Spleen (tissue), 11 donors: ENCODE measurements around the gene RAPGEF4. TPM values are rescaled to one million over a fixed set of nuclear protein-coding genes. Genes with fewer than 3 reads are reported as not detected.

Experiments
- DNase-seq: peaks from one replicate; pipeline ENCODE4 v3.0.0-alpha.2; 2020
- H3K27ac ChIP-seq, 8 donors: fragments of 200-600 bp; sonication (generic) in 7 of 8; 1 replicate in 4 of 8; 2 replicates in 4 of 8; pipeline versions ENCODE4 v1.5.0 to v1.8.0; 2016 to 2021; ENCODE audit warnings: inconsistent platforms in 4 of 8, mild to moderate bottlenecking in 4 of 8, moderate library complexity in 1 of 8
- H3K27me3 ChIP-seq, 7 donors: fragments of 200-600 bp; sonication (generic) in 6 of 7; replicated peaks in 1 of 7; 1 replicate in 4 of 7; 2 replicates in 3 of 7; pipeline versions ENCODE4 v1.5.0 to v1.8.0; 2016 to 2021; ENCODE audit warnings: inconsistent platforms in 3 of 7, mild to moderate bottlenecking in 1 of 7
- H3K36me3 ChIP-seq, 6 donors: fragments of 200-600 bp; sonication (generic) in 5 of 6; 1 replicate in 4 of 6; 2 replicates in 2 of 6; pipeline versions ENCODE4 v1.5.0 to v1.8.0; 2016 to 2021; ENCODE audit warnings: inconsistent platforms in 2 of 6
- H3K4me1 ChIP-seq, 6 donors: fragments of 200-600 bp; sonication (generic) in 5 of 6; 1 replicate in 3 of 6; 2 replicates in 3 of 6; pipeline versions ENCODE4 v1.5.0 to v1.8.0; 2016 to 2021; ENCODE audit warnings: inconsistent platforms in 3 of 6
- H3K4me3 ChIP-seq, 8 donors: fragments of 200-600 bp; sonication (generic) in 7 of 8; 1 replicate in 4 of 8; 2 replicates in 4 of 8; pipeline versions ENCODE4 v1.5.0 to v1.8.0; 2016 to 2021; ENCODE audit warnings: inconsistent platforms in 4 of 8, mild to moderate bottlenecking in 4 of 8, moderate library complexity in 2 of 8
- H3K9me3 ChIP-seq, 8 donors: fragments of 200-600 bp; sonication (generic) in 7 of 8; 1 replicate in 4 of 8; 2 replicates in 4 of 8; pipeline versions ENCODE4 v1.5.0 to v1.8.0; 2016 to 2021; ENCODE audit warnings: inconsistent platforms in 4 of 8
- CTCF ChIP-seq, 11 experiments: fragments of 200-600 bp in 7 of 11; fragments of 450-650 bp in 4 of 11; sonication (generic) in 4 of 11; IDR thresholded peaks in 8 of 11; conservative IDR thresholded peaks in 3 of 11; 1 replicate in 7 of 11; 2 replicates in 4 of 11; pipeline versions ENCODE4 v1.4.0 to v1.8.0; 2016 to 2021; ENCODE audit warnings: antibody characterized with exemption in 11 of 11, inconsistent platforms in 4 of 11, mild to moderate bottlenecking in 1 of 11
- POLR2A ChIP-seq, 3 donors: fragments of 450-650 bp; IDR thresholded peaks; one replicate each; pipeline ENCODE4 v1.5.1; 2017; ENCODE audit warnings: antibody characterized with exemption in 3 of 3, mild to moderate bottlenecking in 1 of 3
- POLR2AphosphoS5 ChIP-seq, 3 donors: sonication (generic); formaldehyde crosslinking; IDR thresholded peaks; one replicate each; pipeline ENCODE4 v1.5.1; 2017; ENCODE audit warnings: antibody characterized with exemption in 3 of 3
- WGBS, 5 donors: extraction: QIAGEN DNeasy Blood & Tissue Kit in 3 of 5; methylation state at CpG; one replicate each; pipeline versions ENCODE4 v1.1.5 to v1.1.7; 2013 to 2018; 5-methylcytosine and 5-hydroxymethylcytosine counted together
- intact Hi-C: fragments of 100-400 bp; cut with DNase I; formaldehyde crosslinking; loops from one replicate; pipeline ENCODE4 v1.15.0; 2023; ENCODE audit warnings: low total_unique reads
- polyA plus RNA-seq, 3 donors: library from polyadenylated mRNA; stranded (reverse); fragments of 200-250 nt; gene quantifications; one replicate each; pipeline ENCODE4 v1.2.1, GENCODE V29; 2013
- total RNA-seq, 7 donors: library from RNA; depleted of rRNA in 3 of 7; stranded (reverse); fragments of >200 nt in 3 of 7; fragmentation: NEBNext Ultra II Directional in 4 of 7; extraction: Animal tissue kit (Norgen Biotek cat#: 25700) in 4 of 7; gene quantifications; one replicate each; pipeline versions ENCODE4 v1.1.0 to v1.2.1, GENCODE V29; 2016 to 2021
- donor health status: healthy with polysubstance abuse.
- donor health status: DM: no; HTN: no; CAD: no; lungs with moderate emphysema.
- donor health status: DM: no; HTN: no; CAD: no.
- donor health status: Bipolar disorder and iron deficiency.
- donor health status: healthy.
- donor health status: DM: no; HTN: no; CAD: no.
- donor health status: DM: yes; HTN: yes; CAD: no.

Gene RAPGEF4
- total and polyA plus RNA-seq, 10 donors, result 0.52 to 11.0 (median 1.9) TPM

DNA sequence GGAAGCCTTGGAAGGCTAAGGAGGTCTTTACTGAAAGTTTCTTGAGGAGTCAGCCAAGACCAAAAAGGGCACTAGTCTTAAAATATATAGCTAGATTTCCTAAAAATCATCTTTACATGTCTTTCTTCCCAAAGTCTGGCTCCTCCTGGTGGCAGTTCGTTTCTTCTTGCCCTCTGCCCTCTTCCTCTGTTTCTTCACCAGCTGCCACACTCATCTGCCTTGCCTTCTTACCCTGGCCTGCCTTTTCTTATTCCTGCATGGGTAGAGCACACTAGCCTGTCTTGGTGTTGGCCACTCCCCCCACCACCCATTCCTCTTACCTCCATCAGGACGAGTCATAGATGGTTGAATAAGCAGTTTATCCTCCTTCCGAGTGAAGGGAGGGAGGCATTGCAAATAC is 129.8 kb downstream of the RAPGEF4 start:
- intact Hi-C loops, result no loop called here
- no peak overlapping the region for H3K27ac ChIP-seq
- H3K27me3 ChIP-seq, result peaks cover 0 to 18% (median 0%) of the 10 kb centered on the region in 7 donors

GRCh38 chr2:172869861-172870260 is 134.2 kb downstream of the RAPGEF4 start:
- H3K27ac ChIP-seq, result no peak overlapping the region
- H3K4me3 ChIP-seq, result no peak overlapping the region
- no peak for TF ChIP-seq POLR2A (IDR thresholded peaks at IDR 0.05)
- no peak for TF ChIP-seq CTCF (IDR thresholded peaks at IDR 0.05 in 8 of 11, conservative IDR thresholded peaks at IDR 0.05 in 3 of 11)
- no peak for TF ChIP-seq POLR2AphosphoS5 (IDR thresholded peaks at IDR 0.05)
- H3K9me3 ChIP-seq, result no peaks in the 10 kb centered on the region
- 84 to 95% (median 94%) methylated on average over 5 of the region's 5 CpGs for WGBS, 5 donors
- no peak for DNase-seq
- H3K4me1 ChIP-seq, result no peaks in the 10 kb centered on the region
- no peaks in the 10 kb centered on the region for H3K36me3 ChIP-seq
- intact Hi-C loops, result no loop called here
- H3K27me3 ChIP-seq, result no peaks in the 10 kb centered on the region

More for the DNA sequence above, 129.8 kb downstream of the RAPGEF4 start:
- no peak for TF ChIP-seq POLR2AphosphoS5 (IDR thresholded peaks at IDR 0.05)
- no peak for TF ChIP-seq CTCF (IDR thresholded peaks at IDR 0.05 in 8 of 11, conservative IDR thresholded peaks at IDR 0.05 in 3 of 11)
- no peak for TF ChIP-seq POLR2A (IDR thresholded peaks at IDR 0.05)
- DNase-seq, result no peak
- H3K4me1 ChIP-seq, result peaks cover 0 to 6% (median 2%) of the 10 kb centered on the region in 6 donors
- 68 to 81% (median 74%) methylated on average over 3 of the region's 3 CpGs for WGBS, 5 donors
- no peak overlapping the region for H3K4me3 ChIP-seq
- H3K9me3 ChIP-seq, result no peaks in the 10 kb centered on the region
- H3K36me3 ChIP-seq, result no peaks in the 10 kb centered on the region

GRCh38 chr2:172870396-172870795 is 134.8 kb downstream of the RAPGEF4 start:
- intact Hi-C loops, result no loop called here
- 85 to 97% (median 92%) methylated on average over 2 of the region's 2 CpGs for WGBS, 5 donors
- Histone ChIP-seq H3K4me1 (no peaks in the 10 kb centered on the region), H3K36me3 (no peaks in the 10 kb centered on the region), H3K4me3 (no peak overlapping the region), H3K27ac (no peak overlapping the region), H3K27me3 (no peaks in the 10 kb centered on the region), H3K9me3 (no peaks in the 10 kb centered on the region)
- TF ChIP-seq POLR2A (IDR thresholded peaks at IDR 0.05) (no peak), CTCF (IDR thresholded peaks at IDR 0.05 in 8 of 11, conservative IDR thresholded peaks at IDR 0.05 in 3 of 11) (no peak), POLR2AphosphoS5 (IDR thresholded peaks at IDR 0.05) (no peak)
- DNase-seq, result no peak

GRCh38 chr2:172877826-172878225 is 142.2 kb downstream of the RAPGEF4 start:
- no peaks in the 10 kb centered on the region for H3K4me1 ChIP-seq
- intact Hi-C loops, result no loop called here
- H3K27me3 ChIP-seq, result peaks cover 0 to 17% (median 0%) of the 10 kb centered on the region in 7 donors
- no peak for DNase-seq
- H3K27ac ChIP-seq, result no peak overlapping the region
- no peaks in the 10 kb centered on the region for H3K9me3 ChIP-seq
- no peaks in the 10 kb centered on the region for H3K36me3 ChIP-seq
- 69 to 80% (median 74%) methylated on average over 2 of the region's 2 CpGs for WGBS, 5 donors
- TF ChIP-seq POLR2A (IDR thresholded peaks at IDR 0.05) (no peak), POLR2AphosphoS5 (IDR thresholded peaks at IDR 0.05) (no peak), CTCF (IDR thresholded peaks at IDR 0.05 in 8 of 11, conservative IDR thresholded peaks at IDR 0.05 in 3 of 11) (no peak)
- no peak overlapping the region for H3K4me3 ChIP-seq
